GM19467 (cell line): ENCODE data around the gene HNF4A.

Experiments
- ATAC-seq: cut with Tn5 transposase; IDR thresholded peaks from one replicate; pipeline ENCODE4 v1.9.1; 2021; ENCODE audit warnings: mild to moderate bottlenecking, moderate library complexity; ENCODE audit not compliant: unreplicated experiment

Gene HNF4A

GRCh38 chr20:44419131-44419844 lies 63.8 kb downstream of the HNF4A start:
- no peak for ATAC-seq

- ATAC-seq = no peak
Measured at GRCh38 chr20:44420497-44420896, 65.0 kb downstream of the HNF4A start.

- ATAC-seq = no peak
Measured at GRCh38 chr20:44422083-44422482, 66.6 kb downstream of the HNF4A start.

- no peak for ATAC-seq
Measured at GRCh38 chr20:44423480-44423879, 68.0 kb downstream of the HNF4A start.

- ATAC-seq = no peak
Measured at GRCh38 chr20:44424039-44424495, 68.6 kb downstream of the HNF4A start.

- ATAC-seq = no peak
Measured at GRCh38 chr20:44425923-44426322, 70.4 kb downstream of the HNF4A start.

- no peak for ATAC-seq
Measured at GRCh38 chr20:44426879-44427790, 71.6 kb downstream of the HNF4A start.

GRCh38 chr20:44427804-44428173 lies 72.3 kb downstream of the HNF4A start:
- no peak for ATAC-seq

GRCh38 chr20:44428174-44429016 lies 72.9 kb downstream of the HNF4A start:
- ATAC-seq = no peak

- ATAC-seq = no peak
Measured at GRCh38 chr20:44429017-44429339, 73.5 kb downstream of the HNF4A start.

GRCh38 chr20:44429419-44430269 lies 74.1 kb downstream of the HNF4A start:
- ATAC-seq = no peak

- no peak for ATAC-seq
Measured at GRCh38 chr20:44430270-44431065, 75.0 kb downstream of the HNF4A start.

GRCh38 chr20:44431118-44431501 lies 75.6 kb downstream of the HNF4A start:
- no peak for ATAC-seq

- no peak for ATAC-seq
Measured at GRCh38 chr20:44431502-44432234, 76.2 kb downstream of the HNF4A start.

- no peak for ATAC-seq
Measured at GRCh38 chr20:44432618-44433577, 77.4 kb downstream of the HNF4A start.

GRCh38 chr20:44433751-44434538 lies 78.4 kb downstream of the HNF4A start:
- no peak for ATAC-seq
